Stimulated activated CD4-positive, alpha-beta T cell treated with anti-CD3 and anti-CD28 coated beads, TNF-alpha, amount 100 ng/mL, for 1 hour (primary cell): ENCODE measurements around the gene PIP5K1A.

Experiments used
- DNase-seq, 3 donors: peaks; one replicate each; pipeline ENCODE4 v3.0.0-alpha.2; 2020; ENCODE audit warnings: low read depth in 3 of 3, low spot score in 1 of 3

The PIP5K1A gene

DNA sequence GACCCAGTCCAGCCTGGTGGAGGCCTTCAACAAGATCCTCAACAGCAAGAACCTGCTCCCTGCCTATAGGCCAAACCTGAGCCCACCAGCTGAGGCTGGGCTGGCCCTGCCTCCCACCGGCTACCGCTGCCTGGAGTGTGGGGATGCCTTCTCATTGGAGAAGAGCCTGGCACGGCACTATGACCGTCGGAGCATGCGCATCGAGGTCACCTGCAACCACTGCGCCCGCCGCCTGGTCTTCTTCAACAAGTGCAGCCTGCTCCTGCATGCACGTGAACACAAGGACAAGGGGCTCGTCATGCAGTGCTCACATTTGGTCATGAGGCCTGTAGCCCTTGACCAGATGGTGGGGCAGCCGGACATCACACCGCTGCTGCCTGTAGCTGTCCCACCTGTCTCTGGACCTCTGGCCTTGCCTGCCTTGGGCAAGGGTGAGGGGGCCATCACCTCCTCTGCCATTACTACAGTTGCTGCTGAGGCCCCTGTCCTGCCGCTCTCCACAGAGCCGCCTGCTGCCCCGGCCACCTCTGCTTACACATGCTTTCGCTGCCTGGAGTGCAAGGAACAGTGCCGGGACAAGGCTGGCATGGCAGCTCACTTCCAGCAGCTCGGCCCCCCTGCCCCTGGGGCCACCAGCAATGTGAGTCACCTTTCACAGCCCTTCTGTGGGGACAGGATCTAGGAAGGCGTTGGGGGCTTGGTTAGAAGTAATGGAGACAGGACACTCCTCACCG lies 89.6 kb downstream of the PIP5K1A start:
- no peak for DNase-seq

DNA sequence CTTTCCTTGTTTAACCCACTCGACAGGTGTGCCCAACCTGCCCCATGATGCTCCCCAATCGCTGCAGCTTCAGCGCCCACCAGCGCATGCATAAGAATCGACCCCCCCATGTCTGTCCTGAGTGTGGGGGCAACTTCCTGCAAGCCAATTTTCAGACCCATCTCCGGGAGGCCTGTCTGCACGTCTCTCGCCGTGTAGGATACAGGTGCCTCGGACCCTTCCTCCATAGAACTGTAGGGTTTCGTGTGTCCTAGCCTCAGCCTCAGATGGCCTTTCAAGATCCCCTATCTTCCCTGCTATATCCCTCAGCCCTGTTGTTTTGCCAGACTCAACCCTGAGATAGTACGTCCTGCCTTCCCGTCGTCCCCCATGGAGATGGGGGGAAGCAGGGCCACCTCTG lies 90.2 kb downstream of the PIP5K1A start:
- no peak for DNase-seq

DNA sequence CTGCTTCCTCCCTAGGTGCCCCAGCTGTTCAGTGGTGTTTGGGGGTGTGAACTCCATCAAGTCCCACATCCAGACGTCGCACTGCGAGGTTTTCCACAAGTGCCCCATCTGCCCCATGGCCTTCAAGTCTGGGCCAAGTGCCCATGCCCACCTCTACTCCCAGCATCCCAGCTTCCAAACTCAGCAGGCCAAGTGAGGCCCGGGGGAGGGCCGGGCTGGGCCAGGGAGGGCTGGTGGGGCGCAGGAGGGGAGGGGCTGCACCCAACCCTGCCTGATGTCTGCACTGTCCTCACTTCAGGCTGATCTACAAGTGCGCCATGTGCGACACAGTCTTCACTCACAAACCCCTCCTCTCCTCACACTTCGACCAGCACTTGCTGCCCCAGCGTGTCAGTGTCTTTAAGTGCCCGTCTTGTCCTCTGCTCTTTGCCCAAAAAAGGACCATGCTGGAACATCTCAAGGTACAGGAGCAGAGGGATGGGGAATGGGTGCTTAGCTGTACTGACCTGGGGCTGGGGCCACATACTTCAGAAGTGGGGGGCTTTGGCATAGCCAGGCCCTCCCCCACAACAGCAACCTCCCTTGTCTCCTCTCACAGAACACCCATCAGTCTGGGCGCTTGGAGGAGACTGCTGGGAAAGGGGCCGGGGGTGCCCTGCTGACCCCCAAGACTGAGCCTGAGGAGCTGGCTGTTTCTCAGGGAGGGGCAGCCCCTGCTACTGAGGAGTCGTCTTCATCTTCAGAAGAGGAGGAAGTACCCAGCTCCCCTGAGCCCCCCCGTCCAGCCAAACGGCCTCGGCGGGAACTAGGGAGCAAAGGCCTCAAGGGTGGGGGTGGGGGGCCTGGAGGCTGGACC lies 91.0 kb downstream of the PIP5K1A start:
- DNase-seq = no peak

DNA sequence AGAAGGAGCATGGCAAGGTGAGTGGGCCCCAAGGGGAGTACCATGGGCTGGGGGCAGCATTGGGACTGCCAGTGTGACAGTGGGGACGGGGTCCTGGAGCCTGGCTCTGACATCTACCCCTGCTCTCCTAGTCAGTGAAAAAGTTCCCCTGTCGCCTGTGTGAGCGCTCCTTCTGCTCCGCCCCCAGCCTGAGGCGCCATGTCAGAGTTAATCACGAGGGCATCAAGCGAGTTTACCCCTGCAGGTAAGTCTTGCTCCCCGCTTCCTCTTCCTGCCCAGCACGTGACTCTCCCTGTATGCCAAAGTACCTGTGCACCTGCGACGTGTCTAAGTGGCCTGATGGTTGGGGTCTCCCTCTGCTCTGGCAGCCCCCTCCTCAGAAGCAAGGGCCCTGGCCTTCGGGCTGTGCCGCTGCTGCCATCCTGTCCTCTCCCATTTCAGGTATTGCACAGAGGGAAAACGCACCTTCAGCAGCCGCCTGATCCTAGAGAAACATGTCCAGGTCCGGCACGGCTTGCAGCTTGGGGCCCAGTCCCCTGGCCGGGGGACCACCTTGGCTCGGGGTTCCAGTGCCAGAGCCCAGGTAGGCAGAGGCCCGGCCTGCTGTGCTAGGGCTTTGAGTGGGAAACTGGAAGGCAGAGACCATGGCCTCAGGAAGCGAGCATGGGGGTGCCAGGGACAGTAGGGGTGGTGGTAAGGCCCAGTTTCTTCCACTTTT lies 91.8 kb downstream of the PIP5K1A start:
- DNase-seq = no peak

DNA sequence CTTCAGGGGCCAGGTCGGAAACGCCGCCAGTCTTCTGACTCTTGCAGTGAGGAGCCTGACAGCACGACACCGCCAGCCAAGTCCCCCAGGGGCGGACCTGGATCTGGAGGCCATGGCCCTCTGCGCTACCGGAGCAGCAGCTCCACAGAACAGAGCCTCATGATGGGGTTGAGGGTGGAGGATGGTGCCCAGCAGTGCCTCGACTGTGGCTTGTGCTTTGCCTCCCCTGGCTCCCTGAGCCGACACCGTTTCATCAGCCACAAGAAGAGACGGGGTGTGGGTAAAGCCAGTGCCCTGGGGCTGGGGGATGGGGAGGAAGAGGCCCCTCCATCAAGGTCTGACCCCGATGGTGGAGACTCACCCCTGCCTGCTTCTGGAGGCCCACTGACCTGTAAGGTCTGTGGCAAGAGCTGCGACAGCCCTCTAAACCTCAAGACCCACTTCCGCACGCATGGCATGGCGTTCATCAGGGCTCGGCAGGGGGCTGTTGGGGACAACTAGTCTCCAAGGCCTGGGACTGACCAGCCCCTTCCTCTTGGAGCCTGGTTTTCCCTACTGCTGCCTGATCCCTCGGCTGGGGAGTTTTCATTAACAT lies 92.5 kb downstream of the PIP5K1A start:
- no peak for DNase-seq

DNA sequence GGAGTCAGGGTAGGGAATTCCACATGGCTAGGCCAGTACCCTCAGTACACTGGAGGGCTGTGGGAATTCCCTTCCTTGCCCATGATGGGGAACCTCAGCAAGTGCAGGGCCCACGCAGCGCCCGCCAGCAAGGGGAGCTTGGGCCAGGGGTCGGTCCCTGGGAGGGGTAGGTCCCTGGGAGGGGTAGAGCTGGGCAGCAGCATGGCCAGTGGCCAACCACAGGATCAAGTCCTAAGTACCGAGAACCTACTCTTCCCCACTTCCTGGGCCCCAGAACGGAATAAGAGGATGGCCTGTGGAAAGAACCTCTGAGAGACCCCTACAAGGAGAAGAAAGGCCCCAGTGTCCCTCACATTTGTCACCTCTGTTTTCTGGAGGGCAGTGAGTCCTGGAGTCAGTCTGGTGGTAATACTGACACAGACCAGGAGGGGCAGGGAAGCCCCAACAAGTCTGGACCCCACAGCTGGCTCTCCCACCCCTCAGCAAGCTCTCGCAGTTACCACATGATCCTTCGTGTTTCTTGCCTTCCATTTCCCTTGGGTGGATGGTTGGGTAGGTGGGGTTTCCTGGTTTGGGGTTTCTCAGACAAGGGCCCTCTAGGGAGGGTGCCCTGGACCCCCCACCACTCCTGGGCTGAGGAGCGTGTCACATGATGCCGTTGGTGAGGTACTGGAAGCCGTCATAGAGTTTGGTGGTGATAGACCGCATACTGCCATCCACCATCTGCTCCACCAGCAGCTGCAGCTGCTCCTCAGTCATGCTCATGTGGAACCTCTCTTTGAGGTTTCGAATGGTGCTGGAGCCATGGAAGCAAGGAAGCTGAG lies 94.1 kb downstream of the PIP5K1A start:
- DNase-seq = no peak

DNA sequence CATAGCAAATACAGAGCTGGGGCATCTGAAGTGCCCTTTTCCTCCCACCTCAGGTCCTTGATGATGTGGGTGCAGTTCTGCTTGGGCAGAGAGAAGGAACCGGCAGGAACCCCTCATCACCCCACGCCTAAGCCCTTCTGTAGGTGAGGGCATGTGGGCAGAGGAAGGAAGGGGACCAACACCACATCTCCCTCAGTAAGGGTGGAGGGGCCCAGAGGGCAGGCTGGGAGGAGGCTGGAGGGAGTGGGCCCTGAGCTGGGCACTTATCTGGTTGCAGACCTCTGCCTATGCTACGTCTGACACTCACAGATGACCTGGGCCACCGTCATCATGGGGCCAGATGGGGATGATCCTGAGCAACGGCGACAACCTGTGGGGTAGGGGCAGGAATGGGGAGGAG lies 94.7 kb downstream of the PIP5K1A start:
- DNase-seq = no peak

DNA sequence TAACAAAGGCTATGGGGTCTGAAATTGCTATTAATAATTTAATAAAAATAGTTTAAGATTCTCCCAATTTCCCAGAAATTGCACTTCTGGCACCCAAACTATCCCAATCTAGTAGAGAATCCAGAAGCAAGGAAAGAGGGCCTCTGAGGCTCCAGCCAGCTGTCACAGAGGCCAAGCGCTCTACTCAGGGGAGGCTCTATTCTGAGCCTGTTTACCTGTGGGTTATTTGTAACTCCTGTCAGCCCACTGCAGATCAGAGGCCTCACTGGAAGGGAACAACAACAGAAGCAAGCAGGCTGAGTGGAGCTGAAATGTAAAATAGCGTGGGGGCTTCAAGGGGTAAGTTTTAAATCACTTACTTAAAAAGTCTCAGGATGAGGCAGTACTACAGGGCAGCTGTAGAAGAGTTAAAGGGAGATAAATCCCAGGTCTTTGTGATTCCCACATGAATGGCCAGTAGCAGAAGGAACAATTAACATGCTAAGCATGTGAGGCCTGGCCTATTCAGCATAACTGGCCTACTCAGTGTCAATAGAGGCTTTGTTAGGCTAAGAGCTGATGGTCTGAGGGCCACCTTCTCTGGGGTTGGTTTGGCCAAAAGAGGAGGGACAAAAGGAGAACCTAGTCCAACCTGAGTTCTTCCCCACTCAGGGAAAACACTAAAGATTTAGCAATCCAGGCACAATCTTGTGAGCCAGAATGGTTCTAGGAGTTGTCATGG lies 96.5 kb downstream of the PIP5K1A start:
- no peak for DNase-seq
